GM23338 (cell line): ENCODE data around the gene ULBP1. TPM values are rescaled to one million over a fixed set of nuclear protein-coding genes. Genes with fewer than 3 reads are reported as not detected.
"Not testable (repeated sequence)": the region's sequence is repeated elsewhere in the genome, so short reads cannot be mapped to it uniquely, and the experiment has no call there.

Source experiments
- ATAC-seq: fragments of 200-7000 bp; cut with Tn5 transposase; 3 replicates; pipeline ENCODE4 v1.9.1; 2020
- DNase-seq: peaks from one replicate; pipeline ENCODE4 v3.0.0-alpha.2; 2015; ENCODE audit warnings: low spot score
- H2AFZ ChIP-seq: fragments of 200-600 bp; sonication (generic); 2 replicates; pipeline ENCODE4 v1.8.0; 2016; ENCODE audit warnings: antibody characterized with exemption, mild to moderate bottlenecking, moderate library complexity
- H3F3A ChIP-seq: fragments of 200-600 bp; sonication (generic); replicated peaks from 2 replicates; pipeline ENCODE4 v1.8.0; 2017; ENCODE audit warnings: antibody characterized with exemption, mixed run types, low read depth
- H3K27ac ChIP-seq: fragments of 200-600 bp; sonication (generic); 2 replicates; pipeline ENCODE4 v1.6.1; 2016; ENCODE audit warnings: low read depth
- H3K27me3 ChIP-seq: fragments of 200-600 bp; sonication (generic); 2 replicates; pipeline ENCODE4 v1.8.0; 2016; ENCODE audit warnings: mild to moderate bottlenecking, mixed run types, moderate library complexity; ENCODE audit not compliant: insufficient read depth
- H3K36me3 ChIP-seq: fragments of 200-600 bp; sonication (generic); 2 replicates; pipeline ENCODE4 v1.8.0; 2016; ENCODE audit warnings: mild to moderate bottlenecking; ENCODE audit not compliant: insufficient read depth
- H3K4me1 ChIP-seq: fragments of 200-600 bp; sonication (generic); 2 replicates; pipeline ENCODE4 v1.8.0; 2016; ENCODE audit warnings: mild to moderate bottlenecking, moderate library complexity; ENCODE audit not compliant: insufficient read depth
- H3K4me2 ChIP-seq: fragments of 200-600 bp; sonication (generic); 2 replicates; pipeline ENCODE4 v1.7.1; 2017; ENCODE audit warnings: mixed run types
- H3K4me3 ChIP-seq: fragments of 200-600 bp; sonication (generic); 2 replicates; pipeline ENCODE4 v1.6.1; 2016; ENCODE audit warnings: mixed run types
- H3K79me2 ChIP-seq: fragments of 200-600 bp; sonication (generic); replicated peaks from 2 replicates; pipeline ENCODE4 v1.8.0; 2017; ENCODE audit warnings: mild to moderate bottlenecking; ENCODE audit not compliant: insufficient read depth
- H3K9me2 ChIP-seq: fragments of 200-600 bp; sonication (generic); 2 replicates; pipeline ENCODE4 v1.8.0; 2017; ENCODE audit not compliant: insufficient read depth
- H4K20me1 ChIP-seq: fragments of 200-600 bp; sonication (generic); replicated peaks from 2 replicates; pipeline ENCODE4 v1.8.0; 2017; ENCODE audit warnings: mild to moderate bottlenecking; ENCODE audit not compliant: insufficient read depth
- H3K27ac Mint-ChIP-seq: 2 replicates; pipeline ENCODE4 v1.8.0; 2020; ENCODE audit warnings: inconsistent platforms, mild to moderate bottlenecking, moderate library complexity, mixed read lengths
- H3K27me3 Mint-ChIP-seq: 3 replicates; pipeline ENCODE4 v1.8.0; 2022; ENCODE audit warnings: low read depth, mild to moderate bottlenecking, moderate library complexity, mixed read lengths, inconsistent platforms; ENCODE audit not compliant: insufficient read depth, poor library complexity
- H3K36me3 Mint-ChIP-seq: 3 replicates; pipeline ENCODE4 v1.8.0; 2021; ENCODE audit warnings: low read depth, mild to moderate bottlenecking, inconsistent platforms, moderate library complexity, mixed read lengths
- H3K4me1 Mint-ChIP-seq: 3 replicates; pipeline ENCODE4 v1.8.0; 2020; ENCODE audit warnings: mild to moderate bottlenecking, inconsistent platforms, mixed read lengths
- H3K4me3 Mint-ChIP-seq: 3 replicates; pipeline ENCODE4 v1.8.0; 2021; ENCODE audit warnings: moderate library complexity, mild to moderate bottlenecking, inconsistent platforms, mixed read lengths
- H3K9me3 Mint-ChIP-seq: 3 replicates; pipeline ENCODE4 v1.8.0; 2020; ENCODE audit warnings: moderate library complexity, mild to moderate bottlenecking, inconsistent platforms, mixed read lengths
- EZH2phosphoT487 ChIP-seq: fragments of 200-600 bp; sonication (generic); IDR thresholded peaks from one replicate; pipeline ENCODE4 v1.8.1; 2018; ENCODE audit warnings: antibody characterized with exemption; ENCODE audit not compliant: unreplicated experiment
- NANOG ChIP-seq: IDR thresholded peaks from 2 replicates; pipeline ENCODE4 v1.6.1; 2016; ENCODE audit warnings: antibody characterized with exemption, borderline replicate concordance
- ZNF331 ChIP-seq: fragments of 250-450 bp; sonication (Bioruptor Pico); IDR thresholded peaks from 2 replicates; pipeline ENCODE4 v1.5.0; 2020; ENCODE audit warnings: low read depth, mild to moderate bottlenecking, moderate library complexity
- polyA plus RNA-seq: library from polyadenylated mRNA; unstranded; fragments of >200 nt; fragmentation: Nextera tagmentation; extraction: Ambion mirVana; gene quantifications from 2 replicates; pipeline ENCODE4 v1.2.1, GENCODE V29; 2016
- total RNA-seq: library from RNA; depleted of rRNA; stranded (reverse); fragments of >200 nt; shearing (Covaris generic); gene quantifications from 2 replicates; pipeline ENCODE4 v1.2.3, GENCODE V29; 2014
- TF ChIP-seq, protein P1 (sequence below): IDR thresholded peaks from 2 replicates; pipeline ENCODE4 v1.6.1; 2016; ENCODE audit warnings: antibody characterized with exemption
- TF ChIP-seq, protein P2 (sequence below): IDR thresholded peaks from one replicate; pipeline ENCODE4 v1.6.1; 2018; ENCODE audit warnings: antibody characterized with exemption; ENCODE audit not compliant: unreplicated experiment
- TF ChIP-seq, protein P3 (sequence below): fragments of 250-450 bp; sonication (Bioruptor Pico); IDR thresholded peaks from 2 replicates; pipeline ENCODE4 v1.5.0; 2020; ENCODE audit warnings: mild to moderate bottlenecking, moderate library complexity

Gene ULBP1
- total and polyA plus RNA-seq, 2 experiments from 2014 or later, result 0.74 to 1.7 TPM

DNA sequence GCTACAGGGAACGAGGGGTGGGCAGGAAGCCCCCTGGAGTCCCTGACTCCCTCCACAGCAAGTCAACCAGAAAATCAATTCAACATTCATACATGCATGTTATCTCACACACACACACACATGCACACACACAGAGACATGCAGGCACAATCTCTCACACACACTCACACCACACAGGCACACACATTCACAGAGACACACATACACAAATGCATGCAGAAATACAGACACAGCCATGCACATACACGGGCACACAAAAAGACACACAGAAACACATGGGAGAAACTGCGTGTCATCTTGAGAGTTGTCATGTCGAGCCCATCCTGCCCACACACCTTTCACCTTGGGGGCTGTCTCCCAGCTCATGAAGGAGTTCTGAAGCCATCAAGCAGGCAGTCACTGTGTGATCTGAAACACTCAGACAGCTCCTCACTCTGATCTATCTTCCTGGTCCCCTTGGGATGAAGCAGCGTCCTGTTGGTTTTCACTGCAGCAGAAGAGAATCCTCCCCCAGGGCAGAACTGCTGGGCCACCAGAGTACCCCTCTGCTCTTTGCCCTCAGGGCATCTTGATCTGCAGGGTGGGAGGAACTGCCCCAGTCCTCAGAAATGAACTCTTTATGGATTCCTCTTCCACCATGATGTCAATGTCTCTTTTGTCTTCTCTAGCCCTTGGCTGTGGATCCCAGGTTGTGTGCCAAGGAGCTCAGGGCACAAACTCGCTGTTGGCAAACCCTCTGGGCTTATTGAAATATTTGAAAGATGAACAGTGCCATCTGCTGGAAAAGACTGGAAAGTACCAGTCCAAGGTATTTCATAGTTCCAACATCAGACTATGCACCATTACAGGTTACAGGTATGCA, 52.8 kb downstream of the ULBP1 start (continued):
- TF ChIP-seq, protein P1, sequence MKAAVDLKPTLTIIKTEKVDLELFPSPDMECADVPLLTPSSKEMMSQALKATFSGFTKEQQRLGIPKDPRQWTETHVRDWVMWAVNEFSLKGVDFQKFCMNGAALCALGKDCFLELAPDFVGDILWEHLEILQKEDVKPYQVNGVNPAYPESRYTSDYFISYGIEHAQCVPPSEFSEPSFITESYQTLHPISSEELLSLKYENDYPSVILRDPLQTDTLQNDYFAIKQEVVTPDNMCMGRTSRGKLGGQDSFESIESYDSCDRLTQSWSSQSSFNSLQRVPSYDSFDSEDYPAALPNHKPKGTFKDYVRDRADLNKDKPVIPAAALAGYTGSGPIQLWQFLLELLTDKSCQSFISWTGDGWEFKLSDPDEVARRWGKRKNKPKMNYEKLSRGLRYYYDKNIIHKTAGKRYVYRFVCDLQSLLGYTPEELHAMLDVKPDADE, result no peak
- TF ChIP-seq ZNF331 (CRISPR knock-in tag) (no peak), EZH2phosphoT487 (no peak)
- TF ChIP-seq, protein P2, sequence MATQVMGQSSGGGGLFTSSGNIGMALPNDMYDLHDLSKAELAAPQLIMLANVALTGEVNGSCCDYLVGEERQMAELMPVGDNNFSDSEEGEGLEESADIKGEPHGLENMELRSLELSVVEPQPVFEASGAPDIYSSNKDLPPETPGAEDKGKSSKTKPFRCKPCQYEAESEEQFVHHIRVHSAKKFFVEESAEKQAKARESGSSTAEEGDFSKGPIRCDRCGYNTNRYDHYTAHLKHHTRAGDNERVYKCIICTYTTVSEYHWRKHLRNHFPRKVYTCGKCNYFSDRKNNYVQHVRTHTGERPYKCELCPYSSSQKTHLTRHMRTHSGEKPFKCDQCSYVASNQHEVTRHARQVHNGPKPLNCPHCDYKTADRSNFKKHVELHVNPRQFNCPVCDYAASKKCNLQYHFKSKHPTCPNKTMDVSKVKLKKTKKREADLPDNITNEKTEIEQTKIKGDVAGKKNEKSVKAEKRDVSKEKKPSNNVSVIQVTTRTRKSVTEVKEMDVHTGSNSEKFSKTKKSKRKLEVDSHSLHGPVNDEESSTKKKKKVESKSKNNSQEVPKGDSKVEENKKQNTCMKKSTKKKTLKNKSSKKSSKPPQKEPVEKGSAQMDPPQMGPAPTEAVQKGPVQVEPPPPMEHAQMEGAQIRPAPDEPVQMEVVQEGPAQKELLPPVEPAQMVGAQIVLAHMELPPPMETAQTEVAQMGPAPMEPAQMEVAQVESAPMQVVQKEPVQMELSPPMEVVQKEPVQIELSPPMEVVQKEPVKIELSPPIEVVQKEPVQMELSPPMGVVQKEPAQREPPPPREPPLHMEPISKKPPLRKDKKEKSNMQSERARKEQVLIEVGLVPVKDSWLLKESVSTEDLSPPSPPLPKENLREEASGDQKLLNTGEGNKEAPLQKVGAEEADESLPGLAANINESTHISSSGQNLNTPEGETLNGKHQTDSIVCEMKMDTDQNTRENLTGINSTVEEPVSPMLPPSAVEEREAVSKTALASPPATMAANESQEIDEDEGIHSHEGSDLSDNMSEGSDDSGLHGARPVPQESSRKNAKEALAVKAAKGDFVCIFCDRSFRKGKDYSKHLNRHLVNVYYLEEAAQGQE, result no peak

DNA sequence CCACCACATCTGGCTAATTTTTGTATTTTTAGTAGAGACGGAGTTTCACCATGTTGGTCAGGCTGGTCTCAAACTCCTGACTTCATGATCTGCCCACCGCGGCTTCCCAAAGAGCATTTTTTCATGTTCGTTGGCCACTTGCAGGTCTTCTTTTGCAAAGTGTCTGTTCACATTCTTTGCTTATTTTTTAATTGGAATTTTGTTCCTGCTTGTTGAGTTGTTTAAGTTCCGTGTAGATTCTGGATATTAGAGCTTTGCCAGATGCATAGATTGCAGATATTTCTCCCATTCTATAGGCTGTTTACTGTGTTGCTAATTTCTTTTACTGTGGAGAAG, 53.4 kb downstream of the ULBP1 start:
- peaks cover 62% of the 10 kb centered on the region for H3K27me3 Mint-ChIP-seq
- not testable (repeated sequence) for H3K4me1 Mint-ChIP-seq, H2AFZ ChIP-seq, H3K36me3 ChIP-seq, H3K4me1 ChIP-seq, DNase-seq, H3K4me3 ChIP-seq, H3K79me2 ChIP-seq, H3K9me2 ChIP-seq, H3K27ac Mint-ChIP-seq, H3K4me2 ChIP-seq, H3F3A ChIP-seq, H4K20me1 ChIP-seq, H3K9me3 Mint-ChIP-seq, H3K4me3 Mint-ChIP-seq, H3K27ac ChIP-seq, ATAC-seq, H3K36me3 Mint-ChIP-seq
- H3K27me3 ChIP-seq, result peaks cover 73% of the 10 kb centered on the region

DNA sequence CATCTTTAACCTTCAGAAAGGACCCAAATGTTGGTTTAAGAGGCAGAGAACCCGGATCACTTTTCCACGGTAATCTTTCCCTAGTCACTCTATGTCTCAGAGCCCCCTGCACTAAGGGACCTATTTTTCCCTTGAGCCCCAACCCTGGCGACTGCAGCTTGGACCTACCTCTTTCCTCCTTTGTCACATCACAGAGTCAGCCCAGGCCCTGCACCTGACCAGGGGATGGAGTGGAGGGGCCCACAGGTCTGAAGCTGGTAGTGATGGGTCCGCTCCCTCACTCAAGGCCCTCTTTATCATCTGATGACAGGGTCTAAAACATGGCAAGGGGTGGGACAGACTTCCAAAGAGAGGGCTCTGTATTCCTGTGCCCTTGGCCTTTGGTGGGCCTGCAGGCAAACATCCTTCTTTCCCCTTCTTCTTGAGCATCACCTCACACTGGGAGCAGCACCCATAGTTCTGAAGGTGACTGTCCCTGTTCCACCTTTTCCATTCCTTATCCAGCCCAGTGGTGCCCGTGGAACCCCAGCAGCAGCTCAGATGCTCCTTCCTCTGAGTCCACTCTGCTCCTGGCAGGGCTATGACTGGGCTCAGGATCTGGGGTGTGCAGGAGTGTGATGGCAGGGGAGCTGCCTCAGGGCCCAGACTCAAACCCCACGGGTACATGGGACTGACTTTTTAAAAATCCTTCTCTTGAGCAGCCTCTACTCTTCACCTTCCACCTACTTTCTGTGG, 55.3 kb downstream of the ULBP1 start:
- Histone ChIP-seq H3F3A (no peaks in the 10 kb centered on the region), H3K27ac (no peak overlapping the region), H3K79me2 (no peaks in the 10 kb centered on the region), H3K27me3 (peaks cover 63% of the 10 kb centered on the region), H3K9me2 (no peaks in the 10 kb centered on the region), H3K4me3 (no peak overlapping the region), H3K36me3 (no peaks in the 10 kb centered on the region), H3K4me1 (no peaks in the 10 kb centered on the region), H3K4me2 (no peak overlapping the region), H2AFZ (no peak overlapping the region), H4K20me1 (no peaks in the 10 kb centered on the region; the same call in 1 of the 2 replicates)
- Mint-ChIP-seq H3K4me3 (no peak overlapping the region), H3K27me3 (peaks cover 44% of the 10 kb centered on the region), H3K36me3 (no peaks in the 10 kb centered on the region), H3K4me1 (peaks cover 2% of the 10 kb centered on the region), H3K9me3 (no peaks in the 10 kb centered on the region), H3K27ac (no peak overlapping the region)
- DNase-seq, result no peak
- no peak for ATAC-seq
- TF ChIP-seq, protein P3, sequence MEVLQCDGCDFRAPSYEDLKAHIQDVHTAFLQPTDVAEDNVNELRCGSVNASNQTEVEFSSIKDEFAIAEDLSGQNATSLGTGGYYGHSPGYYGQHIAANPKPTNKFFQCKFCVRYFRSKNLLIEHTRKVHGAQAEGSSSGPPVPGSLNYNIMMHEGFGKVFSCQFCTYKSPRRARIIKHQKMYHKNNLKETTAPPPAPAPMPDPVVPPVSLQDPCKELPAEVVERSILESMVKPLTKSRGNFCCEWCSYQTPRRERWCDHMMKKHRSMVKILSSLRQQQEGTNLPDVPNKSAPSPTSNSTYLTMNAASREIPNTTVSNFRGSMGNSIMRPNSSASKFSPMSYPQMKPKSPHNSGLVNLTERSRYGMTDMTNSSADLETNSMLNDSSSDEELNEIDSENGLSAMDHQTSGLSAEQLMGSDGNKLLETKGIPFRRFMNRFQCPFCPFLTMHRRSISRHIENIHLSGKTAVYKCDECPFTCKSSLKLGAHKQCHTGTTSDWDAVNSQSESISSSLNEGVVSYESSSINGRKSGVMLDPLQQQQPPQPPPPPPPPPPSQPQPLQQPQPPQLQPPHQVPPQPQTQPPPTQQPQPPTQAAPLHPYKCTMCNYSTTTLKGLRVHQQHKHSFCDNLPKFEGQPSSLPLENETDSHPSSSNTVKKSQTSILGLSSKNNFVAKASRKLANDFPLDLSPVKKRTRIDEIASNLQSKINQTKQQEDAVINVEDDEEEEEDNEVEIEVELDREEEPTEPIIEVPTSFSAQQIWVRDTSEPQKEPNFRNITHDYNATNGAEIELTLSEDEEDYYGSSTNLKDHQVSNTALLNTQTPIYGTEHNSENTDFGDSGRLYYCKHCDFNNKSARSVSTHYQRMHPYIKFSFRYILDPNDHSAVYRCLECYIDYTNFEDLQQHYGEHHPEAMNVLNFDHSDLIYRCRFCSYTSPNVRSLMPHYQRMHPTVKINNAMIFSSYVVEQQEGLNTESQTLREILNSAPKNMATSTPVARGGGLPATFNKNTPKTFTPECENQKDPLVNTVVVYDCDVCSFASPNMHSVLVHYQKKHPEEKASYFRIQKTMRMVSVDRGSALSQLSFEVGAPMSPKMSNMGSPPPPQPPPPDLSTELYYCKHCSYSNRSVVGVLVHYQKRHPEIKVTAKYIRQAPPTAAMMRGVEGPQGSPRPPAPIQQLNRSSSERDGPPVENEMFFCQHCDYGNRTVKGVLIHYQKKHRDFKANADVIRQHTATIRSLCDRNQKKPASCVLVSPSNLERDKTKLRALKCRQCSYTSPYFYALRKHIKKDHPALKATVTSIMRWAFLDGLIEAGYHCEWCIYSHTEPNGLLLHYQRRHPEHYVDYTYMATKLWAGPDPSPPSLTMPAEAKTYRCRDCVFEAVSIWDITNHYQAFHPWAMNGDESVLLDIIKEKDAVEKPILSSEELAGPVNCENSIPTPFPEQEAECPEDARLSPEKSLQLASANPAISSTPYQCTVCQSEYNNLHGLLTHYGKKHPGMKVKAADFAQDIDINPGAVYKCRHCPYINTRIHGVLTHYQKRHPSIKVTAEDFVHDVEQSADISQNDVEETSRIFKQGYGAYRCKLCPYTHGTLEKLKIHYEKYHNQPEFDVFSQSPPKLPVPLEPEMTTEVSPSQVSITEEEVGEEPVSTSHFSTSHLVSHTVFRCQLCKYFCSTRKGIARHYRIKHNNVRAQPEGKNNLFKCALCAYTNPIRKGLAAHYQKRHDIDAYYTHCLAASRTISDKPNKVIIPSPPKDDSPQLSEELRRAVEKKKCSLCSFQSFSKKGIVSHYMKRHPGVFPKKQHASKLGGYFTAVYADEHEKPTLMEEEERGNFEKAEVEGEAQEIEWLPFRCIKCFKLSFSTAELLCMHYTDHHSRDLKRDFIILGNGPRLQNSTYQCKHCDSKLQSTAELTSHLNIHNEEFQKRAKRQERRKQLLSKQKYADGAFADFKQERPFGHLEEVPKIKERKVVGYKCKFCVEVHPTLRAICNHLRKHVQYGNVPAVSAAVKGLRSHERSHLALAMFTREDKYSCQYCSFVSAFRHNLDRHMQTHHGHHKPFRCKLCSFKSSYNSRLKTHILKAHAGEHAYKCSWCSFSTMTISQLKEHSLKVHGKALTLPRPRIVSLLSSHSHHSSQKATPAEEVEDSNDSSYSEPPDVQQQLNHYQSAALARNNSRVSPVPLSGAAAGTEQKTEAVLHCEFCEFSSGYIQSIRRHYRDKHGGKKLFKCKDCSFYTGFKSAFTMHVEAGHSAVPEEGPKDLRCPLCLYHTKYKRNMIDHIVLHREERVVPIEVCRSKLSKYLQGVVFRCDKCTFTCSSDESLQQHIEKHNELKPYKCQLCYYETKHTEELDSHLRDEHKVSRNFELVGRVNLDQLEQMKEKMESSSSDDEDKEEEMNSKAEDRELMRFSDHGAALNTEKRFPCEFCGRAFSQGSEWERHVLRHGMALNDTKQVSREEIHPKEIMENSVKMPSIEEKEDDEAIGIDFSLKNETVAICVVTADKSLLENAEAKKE (CRISPR knock-in tag), result no peak
- no peak for TF ChIP-seq NANOG
